Left renal pelvis (tissue), 4 donors: ENCODE data around the gene WNK2. TPM values are rescaled to one million over a fixed set of nuclear protein-coding genes. Genes with fewer than 3 reads are reported as not detected.

Experiments used
- DNase-seq, 4 donors: peaks; one replicate each; pipeline ENCODE4 v3.0.0-alpha.2; 2013; ENCODE audit warnings: low read depth in 4 of 4, low spot score in 3 of 4
- polyA plus RNA-seq, 4 donors: library from polyadenylated mRNA; unstranded; fragments of 120-200 nt; gene quantifications; one replicate each; pipeline ENCODE4 v1.2.1, GENCODE V29; 2013; ENCODE audit not compliant: insufficient read length in 4 of 4

WNK2 gene
- polyA plus RNA-seq, 4 donors: 10.3 to 31.1 (median 21.3) TPM

- no peak for DNase-seq
These were observed 27.2 kb downstream of the WNK2 start for GRCh38 chr9:93210974-93211653.

GRCh38 chr9:93211654-93212001, 27.7 kb downstream of the WNK2 start:
- DNase-seq: no peak

- DNase-seq: no peak
These were observed 28.5 kb downstream of the WNK2 start for GRCh38 chr9:93212409-93212808.

- no peak for DNase-seq
These were observed 32.1 kb downstream of the WNK2 start for GRCh38 chr9:93216073-93216365.

- no peak for DNase-seq
These were observed 33.8 kb downstream of the WNK2 start for GRCh38 chr9:93217706-93218105.

GRCh38 chr9:93218161-93218560, 34.2 kb downstream of the WNK2 start:
- no peak for DNase-seq

- DNase-seq: no peak
These were observed 34.9 kb downstream of the WNK2 start for GRCh38 chr9:93218671-93219420.

- DNase-seq: no peak
These were observed 35.8 kb downstream of the WNK2 start for GRCh38 chr9:93219692-93220091.

GRCh38 chr9:93220627-93221026, 36.7 kb downstream of the WNK2 start:
- DNase-seq: no peak

- no peak for DNase-seq
These were observed 37.1 kb downstream of the WNK2 start for GRCh38 chr9:93221044-93221443.

- no peak for DNase-seq
These were observed 38.9 kb downstream of the WNK2 start for GRCh38 chr9:93222890-93223259.

- no peak for DNase-seq
These were observed 39.6 kb downstream of the WNK2 start for GRCh38 chr9:93223260-93224180.

- DNase-seq: no peak
These were observed 40.7 kb downstream of the WNK2 start for GRCh38 chr9:93224591-93224990.

GRCh38 chr9:93225417-93225816, 41.5 kb downstream of the WNK2 start:
- no peak for DNase-seq

GRCh38 chr9:93225892-93226291, 42.0 kb downstream of the WNK2 start:
- no peak for DNase-seq

- no peak for DNase-seq
These were observed 42.9 kb downstream of the WNK2 start for GRCh38 chr9:93226819-93227218.

GRCh38 chr9:93228030-93228429, 44.1 kb downstream of the WNK2 start:
- no peak for DNase-seq

GRCh38 chr9:93228453-93228852, 44.5 kb downstream of the WNK2 start:
- no peak for DNase-seq

- no peak for DNase-seq
These were observed 45.7 kb downstream of the WNK2 start for GRCh38 chr9:93229636-93230035.

GRCh38 chr9:93230185-93230584, 46.2 kb downstream of the WNK2 start:
- no peak for DNase-seq

GRCh38 chr9:93230601-93231000, 46.7 kb downstream of the WNK2 start:
- no peak for DNase-seq
